ENCODE results near the gene NHLH2. TPM values are rescaled to one million over a fixed set of nuclear protein-coding genes. Genes with fewer than 3 reads are reported as not detected.
A peak's percentile ranks its signal among the peaks of the same experiment; 100 is the strongest.

Gene NHLH2
- total RNA-seq, 4 donors from 2014 or later: 1.1 to 1.8 (median 1.6) TPM

DNA sequence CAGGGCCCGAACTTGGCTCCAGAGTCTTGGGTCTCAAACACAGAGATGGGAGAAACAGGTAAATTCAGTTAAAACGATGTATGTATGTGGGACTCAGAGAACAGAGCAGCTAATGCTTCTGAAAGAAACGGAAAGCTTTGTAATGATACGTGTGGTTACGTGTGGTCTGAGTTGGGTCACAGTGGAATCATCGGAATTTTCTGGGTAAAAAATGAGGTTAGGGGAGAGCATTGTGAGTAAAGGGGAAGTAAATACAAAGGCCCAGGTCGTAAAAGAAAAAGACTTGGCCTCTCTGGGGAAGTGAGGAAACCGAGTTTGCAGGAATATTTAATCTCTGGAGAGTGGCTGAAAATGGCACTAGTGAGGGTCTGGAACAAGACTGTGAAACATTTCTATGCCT is 8.3 kb downstream of the NHLH2 start:
- Histone ChIP-seq H3K9me3 (no peaks in the 10 kb centered on the region), H3K36me3 (no peaks in the 10 kb centered on the region), H3K4me3 (no peak overlapping the region), H3K4me1 (peaks cover 19% of the 10 kb centered on the region), H3K27ac (no peak overlapping the region), H3K27me3 (peaks cover 10% of the 10 kb centered on the region)
- DNase-seq (ENCODE audit: low spot score in 2 of 2): no peak
- TF ChIP-seq POLR2AphosphoS5 (IDR thresholded peaks at IDR 0.05) (no peak), EP300 (IDR thresholded peaks at IDR 0.05) (no peak), POLR2A (IDR thresholded peaks at IDR 0.05) (no peak)
- TF ChIP-seq, protein P1, sequence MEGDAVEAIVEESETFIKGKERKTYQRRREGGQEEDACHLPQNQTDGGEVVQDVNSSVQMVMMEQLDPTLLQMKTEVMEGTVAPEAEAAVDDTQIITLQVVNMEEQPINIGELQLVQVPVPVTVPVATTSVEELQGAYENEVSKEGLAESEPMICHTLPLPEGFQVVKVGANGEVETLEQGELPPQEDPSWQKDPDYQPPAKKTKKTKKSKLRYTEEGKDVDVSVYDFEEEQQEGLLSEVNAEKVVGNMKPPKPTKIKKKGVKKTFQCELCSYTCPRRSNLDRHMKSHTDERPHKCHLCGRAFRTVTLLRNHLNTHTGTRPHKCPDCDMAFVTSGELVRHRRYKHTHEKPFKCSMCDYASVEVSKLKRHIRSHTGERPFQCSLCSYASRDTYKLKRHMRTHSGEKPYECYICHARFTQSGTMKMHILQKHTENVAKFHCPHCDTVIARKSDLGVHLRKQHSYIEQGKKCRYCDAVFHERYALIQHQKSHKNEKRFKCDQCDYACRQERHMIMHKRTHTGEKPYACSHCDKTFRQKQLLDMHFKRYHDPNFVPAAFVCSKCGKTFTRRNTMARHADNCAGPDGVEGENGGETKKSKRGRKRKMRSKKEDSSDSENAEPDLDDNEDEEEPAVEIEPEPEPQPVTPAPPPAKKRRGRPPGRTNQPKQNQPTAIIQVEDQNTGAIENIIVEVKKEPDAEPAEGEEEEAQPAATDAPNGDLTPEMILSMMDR (IDR thresholded peaks at IDR 0.05): no peak
- WGBS: 89% methylated on average over 8 of the region's 8 CpGs

DNA sequence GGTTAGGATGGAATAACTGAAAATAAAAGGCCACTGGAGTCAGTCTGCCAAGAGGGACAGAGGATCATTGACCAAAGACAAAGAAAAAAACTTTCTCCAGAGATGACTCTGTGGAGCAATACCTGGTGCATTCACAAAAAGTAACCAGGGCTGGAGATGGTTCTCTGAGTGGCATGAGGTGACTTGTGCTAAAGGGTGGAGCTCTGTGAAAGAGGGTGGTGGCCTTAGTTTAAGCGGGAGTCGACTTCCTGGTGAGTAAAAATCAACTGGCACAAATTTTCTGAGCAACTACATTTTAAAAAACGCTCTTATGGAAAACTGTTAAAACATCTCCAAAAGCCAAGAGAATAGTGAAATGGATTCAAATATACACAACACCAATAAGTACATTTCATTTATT is 10.0 kb downstream of the NHLH2 start:
- no peak overlapping the region for H3K27ac ChIP-seq
- H3K27me3 ChIP-seq: no peaks in the 10 kb centered on the region
- peaks cover 17% of the 10 kb centered on the region for H3K4me1 ChIP-seq
- no peak overlapping the region for H3K4me3 ChIP-seq
- no peaks in the 10 kb centered on the region for H3K36me3 ChIP-seq
- no peak for TF ChIP-seq EP300 (IDR thresholded peaks at IDR 0.05)
- no peak for TF ChIP-seq POLR2A (IDR thresholded peaks at IDR 0.05)
- TF ChIP-seq POLR2AphosphoS5 (IDR thresholded peaks at IDR 0.05): no peak
- TF ChIP-seq, protein P1 (IDR thresholded peaks at IDR 0.05): no peak
- WGBS: 48% methylated on average over 3 of the region's 3 CpGs
- H3K9me3 ChIP-seq: no peaks in the 10 kb centered on the region
- no peak for DNase-seq (ENCODE audit: low spot score in 2 of 2)

DNA sequence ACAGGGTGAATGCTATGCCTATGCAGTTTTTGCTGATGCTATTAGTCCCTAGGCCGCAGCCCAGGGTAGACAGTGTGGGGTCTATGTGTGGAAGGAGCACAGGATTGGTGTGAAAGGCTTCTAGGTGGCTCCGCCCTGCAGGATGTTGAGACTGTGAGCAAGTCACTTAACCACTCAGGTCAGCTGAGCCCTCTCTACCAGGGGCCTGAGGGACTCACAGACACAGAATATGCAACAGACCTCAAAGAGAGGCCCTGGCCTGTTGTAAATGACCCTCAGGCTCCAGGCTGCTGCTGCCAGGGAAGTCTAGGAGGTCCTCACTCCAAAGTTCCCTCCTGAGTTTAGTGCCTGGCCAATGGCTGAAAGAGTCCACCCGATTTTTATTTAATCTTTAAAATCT is 11.0 kb downstream of the NHLH2 start:
- no peak for DNase-seq (ENCODE audit: low spot score in 2 of 2)
- H3K27me3 ChIP-seq: no peaks in the 10 kb centered on the region
- 75% methylated on average over 3 of the region's 3 CpGs for WGBS
- TF ChIP-seq POLR2AphosphoS5 (IDR thresholded peaks at IDR 0.05) (no peak), POLR2A (IDR thresholded peaks at IDR 0.05) (no peak), EP300 (IDR thresholded peaks at IDR 0.05) (no peak)
- TF ChIP-seq, protein P1 (IDR thresholded peaks at IDR 0.05): no peak
- H3K4me3 ChIP-seq: no peak overlapping the region
- H3K36me3 ChIP-seq: no peaks in the 10 kb centered on the region
- H3K9me3 ChIP-seq: no peaks in the 10 kb centered on the region
- peaks cover 17% of the 10 kb centered on the region for H3K4me1 ChIP-seq
- no peak overlapping the region for H3K27ac ChIP-seq

- no peaks in the 10 kb centered on the region for H3K27me3 ChIP-seq
- no peak overlapping the region for H3K27ac ChIP-seq
- H3K4me1 ChIP-seq: peaks cover 17% of the 10 kb centered on the region
- H3K4me3 ChIP-seq: peak overlapping the region; percentile 50
- H3K36me3 ChIP-seq: no peaks in the 10 kb centered on the region
- peak in 1 of 2 donors; percentile 73 for DNase-seq (ENCODE audit: low spot score in 2 of 2)
- WGBS: 69% methylated on average over 17 of the region's 20 CpGs
- TF ChIP-seq, protein P1 (IDR thresholded peaks at IDR 0.05): no peak
- TF ChIP-seq POLR2AphosphoS5 (IDR thresholded peaks at IDR 0.05) (no peak), POLR2A (IDR thresholded peaks at IDR 0.05) (no peak), EP300 (IDR thresholded peaks at IDR 0.05) (no peak)
- no peaks in the 10 kb centered on the region for H3K9me3 ChIP-seq
Measured at GRCh38 chr1:115829023-115829674, 11.8 kb downstream of the NHLH2 start.

DNA sequence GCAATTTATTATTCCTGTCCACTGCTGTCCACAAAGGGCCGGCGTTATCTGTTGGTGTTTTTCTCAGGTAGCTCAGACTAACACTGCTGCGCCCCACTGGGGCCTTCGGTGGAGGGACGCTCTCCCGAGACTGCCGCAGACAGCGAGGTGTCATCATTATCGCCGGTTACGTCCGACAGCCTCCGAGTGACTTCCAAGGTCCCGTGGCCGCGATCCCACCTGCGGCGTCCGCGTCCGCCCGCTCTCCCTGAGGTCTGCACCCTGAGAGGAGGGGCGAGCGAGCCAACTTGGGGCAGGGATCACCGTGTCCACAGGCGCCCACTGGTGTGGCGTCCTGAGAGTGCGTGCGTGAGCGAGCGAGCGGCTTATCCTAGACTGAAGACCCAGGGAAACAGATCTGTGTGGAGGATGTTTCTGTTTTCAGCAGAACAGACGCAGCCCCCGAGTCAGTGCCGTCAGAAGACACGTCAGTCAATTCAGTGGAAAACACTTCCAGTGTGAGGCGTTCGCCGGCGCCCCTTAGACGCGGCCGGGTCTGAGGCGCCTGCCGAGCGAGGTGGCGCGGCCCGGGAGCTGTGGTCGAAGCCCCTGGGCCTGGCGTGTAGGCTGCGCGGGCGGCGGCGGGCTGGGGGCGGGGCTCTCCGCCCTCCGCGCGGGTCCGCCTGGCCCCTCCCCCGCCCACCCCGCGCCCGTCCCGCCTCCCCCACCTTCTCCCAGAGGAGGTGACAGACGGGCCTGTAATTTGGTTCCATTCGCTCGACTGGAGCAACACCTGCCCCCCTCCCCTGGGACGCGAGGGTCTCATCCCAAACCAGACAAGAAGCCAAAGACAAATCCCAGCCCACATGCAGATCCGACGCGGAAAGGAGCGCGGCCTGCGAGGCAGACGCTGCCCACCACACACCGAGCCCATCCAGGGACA is 12.6 kb downstream of the NHLH2 start:
- 10% methylated on average over 42 of the region's 80 CpGs for WGBS
- peaks cover 17% of the 10 kb centered on the region for H3K4me1 ChIP-seq
- DNase-seq (ENCODE audit: low spot score in 2 of 2): peak; percentile 65 to 80
- no peaks in the 10 kb centered on the region for H3K27me3 ChIP-seq
- no peaks in the 10 kb centered on the region for H3K9me3 ChIP-seq
- peak overlapping the region; percentile 50 for H3K4me3 ChIP-seq
- H3K27ac ChIP-seq: no peak overlapping the region
- H3K36me3 ChIP-seq: no peaks in the 10 kb centered on the region
- TF ChIP-seq EP300 (IDR thresholded peaks at IDR 0.05): no peak
- TF ChIP-seq POLR2AphosphoS5 (IDR thresholded peaks at IDR 0.05): no peak
- TF ChIP-seq POLR2A (IDR thresholded peaks at IDR 0.05): no peak
- TF ChIP-seq, protein P1 (IDR thresholded peaks at IDR 0.05): no peak
